Common myeloid progenitor, CD34-positive (primary cell): Measurements from ENCODE around the gene MRPL20.
A peak's percentile ranks its signal among the peaks of the same experiment; 100 is the strongest.

Experiments used
- CTCF ChIA-PET: fragments of 350-600 bp; sonication (Branson Sonifier 250); formaldehyde crosslinking; loops from one replicate; lab custom pipeline; 2021; ENCODE audit warnings: antibody characterized with exemption; lab: Charles Lee
- POLR2A ChIA-PET: fragments of 350-600 bp; sonication (Branson Sonifier 250); formaldehyde crosslinking; loops from one replicate; lab custom pipeline; 2021; ENCODE audit warnings: antibody characterized with exemption; lab: Charles Lee
- DNase-seq, 3 donors: peaks; one replicate each; pipeline versions ENCODE4 v3.0.0 to v3.0.0-alpha.2; 2013
- H3K27ac ChIP-seq, 2 experiments: 1 replicate in 1 of 2; 2 replicates in 1 of 2; pipeline ENCODE4 v1.7.0; 2013; ENCODE audit warnings: inconsistent platforms in 2 of 2, low read length in 2 of 2, mild to moderate bottlenecking in 2 of 2, low read depth in 1 of 2, moderate library complexity in 1 of 2; ENCODE audit not compliant: severe bottlenecking in 2 of 2, insufficient read depth in 1 of 2, poor library complexity in 1 of 2
- H3K27me3 ChIP-seq, 5 experiments: replicated peaks in 2 of 5; 1 replicate in 3 of 5; 2 replicates in 2 of 5; pipeline versions ENCODE4 v1.6.1 to v1.7.0; 2013; ENCODE audit warnings: low read length in 4 of 5, mild to moderate bottlenecking in 2 of 5, moderate library complexity in 2 of 5, inconsistent platforms in 1 of 5; ENCODE audit not compliant: insufficient read depth in 5 of 5, control insufficient read depth in 4 of 5
- H3K36me3 ChIP-seq, 4 experiments: 1 replicate in 2 of 4; 2 replicates in 2 of 4; pipeline versions ENCODE4 v1.6.1 to v1.7.0; 2013; ENCODE audit warnings: low read length in 3 of 4, control low read depth in 1 of 4, mild to moderate bottlenecking in 1 of 4; ENCODE audit not compliant: control insufficient read depth in 4 of 4, insufficient read depth in 4 of 4
- H3K4me1 ChIP-seq, 4 experiments: 1 replicate in 3 of 4; 2 replicates in 1 of 4; pipeline versions ENCODE4 v1.6.1 to v1.7.1; 2013; ENCODE audit warnings: low read length in 3 of 4, mild to moderate bottlenecking in 3 of 4, control low read depth in 1 of 4, inconsistent platforms in 1 of 4, moderate library complexity in 1 of 4; ENCODE audit not compliant: control insufficient read depth in 4 of 4, insufficient read depth in 4 of 4; ENCODE audit errors: control extremely low read depth in 1 of 4
- H3K4me3 ChIP-seq, 7 experiments: 1 replicate in 4 of 7; 2 replicates in 3 of 7; pipeline versions ENCODE4 v1.5.1 to v1.7.0; 2013; ENCODE audit warnings: mild to moderate bottlenecking in 7 of 7, low read length in 6 of 7, moderate library complexity in 6 of 7, inconsistent platforms in 2 of 7, low read depth in 2 of 7, control low read depth in 1 of 7; ENCODE audit not compliant: insufficient read depth in 4 of 7, control insufficient read depth in 1 of 7; ENCODE audit errors: extremely low read depth in 1 of 7
- H3K9me3 ChIP-seq, 5 experiments: 1 replicate in 4 of 5; 2 replicates in 1 of 5; pipeline versions ENCODE4 v1.6.1 to v1.7.1; 2013; ENCODE audit warnings: low read length in 4 of 5, mild to moderate bottlenecking in 2 of 5, inconsistent platforms in 1 of 5, low read depth in 1 of 5, moderate library complexity in 1 of 5; ENCODE audit not compliant: control insufficient read depth in 4 of 5, insufficient read depth in 2 of 5; ENCODE audit errors: control extremely low read depth in 1 of 5
- WGBS: methylation state at CpG from one replicate; pipeline ENCODE4 v1.1.5; 2013; ENCODE audit not compliant: insufficient coverage; 5-methylcytosine and 5-hydroxymethylcytosine counted together

The MRPL20 gene

DNA sequence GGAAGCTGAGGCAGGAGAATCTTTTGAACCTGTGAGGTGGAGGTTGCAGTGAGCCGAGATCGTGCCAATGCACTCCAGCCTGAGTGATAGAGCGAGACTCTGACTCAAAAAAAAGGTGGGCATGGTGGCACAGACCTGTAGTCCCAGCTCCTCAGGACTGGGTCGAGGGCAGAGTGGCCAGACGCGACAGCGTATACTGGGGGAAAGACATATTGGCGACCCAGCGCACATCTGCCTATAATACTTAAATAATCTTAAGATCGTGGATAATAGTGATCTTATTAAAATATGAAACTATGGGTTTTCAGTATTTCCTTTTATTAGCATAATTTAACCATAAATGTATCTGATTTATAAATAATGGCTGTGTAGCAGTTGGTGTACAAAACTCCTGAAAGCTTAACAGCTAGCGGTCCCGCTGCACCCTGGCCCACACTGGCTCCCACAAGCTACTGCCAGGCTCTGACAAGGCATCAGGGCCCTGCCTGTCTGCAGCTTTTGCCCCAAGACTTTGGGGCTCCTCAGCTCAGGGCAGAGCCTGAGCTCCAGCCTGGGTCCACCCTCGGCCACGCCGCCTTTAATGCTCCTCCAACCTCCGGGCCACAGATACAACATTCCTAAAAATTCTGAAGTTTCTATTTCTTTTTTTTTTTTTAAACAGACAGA, 29.4 kb downstream of the MRPL20 start:
- peaks cover 0 to 28% (median 20%) of the 10 kb centered on the region in 4 experiments for H3K4me1 ChIP-seq
- H3K27ac ChIP-seq, result no peak overlapping the region
- H3K9me3 ChIP-seq, result no peaks in the 10 kb centered on the region
- ChIA-PET CTCF (interaction anchor here (0.6 to 1.0 kb wide), 2 partner anchors 34 to 63 kb away, joined by 3 read pairs; no protein-coding TSS in a partner anchor), POLR2A (no interaction called here)
- H3K36me3 ChIP-seq, result peaks cover 0 to 27% (median 7%) of the 10 kb centered on the region in 4 experiments
- H3K27me3 ChIP-seq, result no peaks in the 10 kb centered on the region
- DNase-seq, result no peak
- no peak overlapping the region for H3K4me3 ChIP-seq
- 95% methylated on average over 8 of the region's 16 CpGs for WGBS

DNA sequence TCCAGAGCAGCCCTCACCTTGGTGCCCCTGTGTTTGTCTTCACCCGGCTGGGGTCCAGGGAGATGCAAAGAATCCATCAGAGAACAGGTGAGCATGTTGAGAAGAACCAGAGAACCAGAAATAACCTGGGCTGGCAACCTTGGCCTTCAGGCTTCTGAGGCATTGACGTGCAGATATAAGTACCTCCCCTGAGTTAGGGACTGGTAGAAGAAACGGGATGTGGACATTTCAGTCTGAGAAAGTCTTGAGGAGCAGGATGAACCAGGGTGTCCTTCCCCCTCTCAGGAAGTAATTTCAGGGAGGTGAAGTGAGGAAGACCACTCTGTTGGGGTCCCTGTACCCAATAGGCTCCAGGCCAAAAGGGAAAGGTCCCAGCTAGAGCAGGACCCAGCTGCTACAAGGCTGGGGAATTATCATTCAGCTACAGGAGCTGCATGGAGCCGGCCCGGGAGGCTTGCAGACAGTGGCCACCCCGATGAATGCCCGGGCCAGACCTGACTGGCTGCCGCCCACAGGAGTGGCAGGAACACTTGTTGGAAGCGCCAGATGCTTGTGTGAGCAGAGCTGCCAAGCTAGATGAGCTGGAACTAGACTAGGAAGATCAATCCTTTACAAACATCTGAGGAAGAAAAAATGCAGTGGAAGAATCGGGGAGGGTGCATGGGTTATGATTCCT, 30.4 kb downstream of the MRPL20 start:
- no peak overlapping the region for H3K4me3 ChIP-seq
- H3K4me1 ChIP-seq, result peaks cover 0 to 37% (median 27%) of the 10 kb centered on the region in 4 experiments
- H3K27ac ChIP-seq, result peak overlapping the region in 1 of 2 experiments; percentile 91
- H3K9me3 ChIP-seq, result no peaks in the 10 kb centered on the region
- no peak for DNase-seq
- ChIA-PET POLR2A (interaction anchor here (1.7 kb wide), 1 partner anchor 23 kb away, joined by 10 read pairs; the partner anchor contains the start of gene CCNL2), CTCF (no interaction called here)
- WGBS, result 91% methylated on average over 9 of the region's 10 CpGs
- peaks cover 0 to 24% (median 7%) of the 10 kb centered on the region in 4 experiments for H3K36me3 ChIP-seq
- no peaks in the 10 kb centered on the region for H3K27me3 ChIP-seq

DNA sequence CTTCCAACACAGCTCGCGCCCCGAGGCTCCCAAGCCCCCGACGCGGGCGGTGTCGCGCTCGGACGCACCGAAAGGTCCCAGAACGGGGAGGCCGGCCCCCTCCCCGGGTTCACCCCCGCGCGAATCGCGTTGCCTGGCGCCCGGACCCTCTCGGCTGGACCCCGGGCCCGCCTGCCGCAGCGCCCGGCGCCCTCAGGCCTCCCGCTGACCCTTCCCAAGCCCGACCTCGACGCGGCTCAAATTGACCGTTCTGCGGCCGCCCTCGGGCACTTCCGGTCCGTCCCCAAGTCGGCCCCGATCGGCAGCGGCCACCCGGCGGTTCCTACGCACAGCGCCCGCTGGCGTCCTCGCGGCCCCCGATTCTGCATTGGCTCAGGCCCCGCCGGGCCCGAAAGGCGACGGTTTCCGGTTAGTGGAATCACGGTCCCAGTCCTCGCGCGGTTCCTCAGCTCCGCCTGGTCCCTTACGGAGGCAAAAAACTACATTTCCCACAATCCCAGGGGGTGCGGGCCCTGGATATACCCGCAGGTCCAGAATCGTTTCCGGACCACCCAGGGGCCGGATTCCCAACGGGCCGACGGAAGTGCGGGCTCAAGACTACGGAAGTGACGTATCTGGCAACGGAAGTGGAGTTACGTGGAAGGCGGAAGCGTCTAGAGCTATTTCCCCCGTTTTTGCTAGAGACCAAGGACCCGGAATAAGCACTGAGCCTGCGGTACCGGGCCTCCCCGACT, 32.0 kb downstream of the MRPL20 start, which contains the start of gene AURKAIP1:
AURKAIP1 (minus strand) TSS at position 279 of the 734 bp plus-strand sequence. CDS start 451 bp downstream, outside the sequence.
- ChIA-PET POLR2A (interaction anchor here (0.6 to 1.7 kb wide), 5 partner anchors 12 to 469 kb away, joined by 3 to 10 read pairs (median 4); partner anchors contain the start of gene CCNL2), CTCF (interaction anchor here (0.6 to 1.6 kb wide), 7 partner anchors 10 to 66 kb away, joined by 3 to 5 read pairs (median 3); partner anchors contain the start of gene CCNL2)
- peaks cover 0 to 6% (median 0%) of the 10 kb centered on the region in 5 experiments for H3K27me3 ChIP-seq
- peak within 1 kb of the TSS; percentile 77 to 97 (median 90) for H3K4me3 ChIP-seq
- no peaks in the 10 kb centered on the region for H3K9me3 ChIP-seq
- peak; percentile 99 to 100 (median 100) for DNase-seq
- WGBS, result under 1% methylated on average over 81 of the region's 85 CpGs
- H3K36me3 ChIP-seq, result peaks cover 0 to 19% (median 5%) of the 10 kb centered on the region in 4 experiments
- H3K4me1 ChIP-seq, result peaks cover 0 to 47% (median 40%) of the 10 kb centered on the region in 4 experiments
- peak within 1 kb of the TSS; percentile 85 to 91 for H3K27ac ChIP-seq

DNA sequence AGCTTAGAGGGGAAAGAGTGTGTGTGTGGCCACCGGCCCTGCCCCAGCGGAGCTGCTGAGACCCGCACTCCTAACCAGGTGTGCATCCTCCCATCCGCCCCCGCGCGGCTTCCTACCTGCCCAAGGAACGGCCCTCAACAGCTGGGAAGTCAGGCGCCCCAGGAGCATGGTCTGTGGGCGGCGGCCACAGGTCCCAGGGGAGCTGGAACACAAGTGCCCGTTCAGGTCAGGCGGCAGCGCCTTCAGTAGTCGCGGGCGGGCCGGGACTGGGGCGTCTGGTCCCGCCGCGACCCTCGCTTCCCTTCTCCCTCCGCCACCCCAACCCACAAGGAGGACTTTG, 32.5 kb downstream of the MRPL20 start:
- H3K9me3 ChIP-seq, result no peaks in the 10 kb centered on the region
- peak overlapping the region; percentile 77 to 97 (median 90) for H3K4me3 ChIP-seq
- peaks cover 0 to 47% (median 40%) of the 10 kb centered on the region in 4 experiments for H3K4me1 ChIP-seq
- CTCF ChIA-PET, result interaction anchor here (0.6 to 1.6 kb wide), 4 partner anchors 9 to 28 kb away, joined by 3 to 5 read pairs (median 4); no protein-coding TSS in a partner anchor
- peaks cover 0 to 19% (median 5%) of the 10 kb centered on the region in 4 experiments for H3K36me3 ChIP-seq
- no peak for DNase-seq
- 1% methylated on average over 22 of the region's 24 CpGs for whole genome bisulfite sequencing
- H3K27me3 ChIP-seq, result peaks cover 0 to 8% (median 0%) of the 10 kb centered on the region in 5 experiments
- H3K27ac ChIP-seq, result peak overlapping the region; percentile 85 to 91
- POLR2A ChIA-PET, result interaction anchor here (1.7 kb wide), 1 partner anchor 25 kb away, joined by 10 read pairs; the partner anchor contains the start of gene CCNL2

DNA sequence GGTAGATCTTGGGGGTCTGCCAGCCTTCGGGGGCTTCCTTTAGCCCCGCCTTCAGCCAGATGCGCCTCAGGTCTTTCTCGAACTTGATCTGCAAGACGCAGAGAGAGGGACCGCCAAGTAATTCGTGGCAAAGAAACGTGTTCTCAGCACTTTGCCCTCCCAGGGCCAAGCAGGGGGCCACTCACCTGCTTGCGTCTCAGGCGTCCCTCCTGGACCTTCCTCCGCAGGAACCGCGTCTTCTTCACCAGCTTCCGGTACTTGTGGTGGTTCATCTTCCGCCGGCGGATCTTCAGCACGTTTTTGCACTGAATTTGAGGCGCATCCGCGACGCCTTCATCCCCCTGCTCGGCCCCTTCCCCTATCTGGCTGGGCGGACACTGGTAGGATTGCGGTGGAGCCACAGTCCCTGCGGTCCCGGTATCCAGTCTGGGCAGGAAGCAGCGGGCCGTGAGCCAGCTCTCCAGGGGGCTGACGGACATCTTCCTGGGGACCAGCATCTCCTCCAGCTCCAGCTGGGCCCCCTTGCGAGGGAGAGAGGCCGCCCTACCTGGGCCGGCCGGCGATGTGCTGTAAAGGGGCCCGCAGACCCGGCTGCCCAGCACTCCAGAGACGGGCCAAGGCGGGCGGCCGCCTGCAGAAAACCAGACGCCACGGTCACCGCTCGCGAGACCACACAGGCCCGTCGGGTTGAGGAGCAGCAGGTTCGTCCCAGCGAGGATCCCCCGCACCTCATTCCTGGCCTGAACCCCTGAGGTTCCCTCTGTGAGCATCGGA, 33.1 kb downstream of the MRPL20 start:
- Histone ChIP-seq H3K36me3 (peaks cover 0 to 19% (median 5%) of the 10 kb centered on the region in 4 experiments), H3K9me3 (no peaks in the 10 kb centered on the region), H3K27me3 (peaks cover 0 to 12% (median 0%) of the 10 kb centered on the region in 5 experiments), H3K27ac (peak overlapping the region in 1 of 2 experiments; percentile 91), H3K4me3 (peak overlapping the region; percentile 77 to 97 (median 90)), H3K4me1 (peaks cover 0 to 47% (median 40%) of the 10 kb centered on the region in 4 experiments)
- ChIA-PET CTCF (interaction anchor here (0.6 to 1.6 kb wide), 4 partner anchors 9 to 60 kb away, joined by 3 to 5 read pairs (median 4); no protein-coding TSS in a partner anchor), POLR2A (no interaction called here)
- WGBS, result 63% methylated on average over 52 of the region's 52 CpGs
- DNase-seq, result no peak
